ENCODE data around the gene SLC12A9.

- TF ChIP-seq EP300 (IDR thresholded peaks at IDR 0.05; ENCODE audit: borderline replicate concordance) (no peak), RAD21 (IDR thresholded peaks at IDR 0.05; ENCODE audit: low read depth) (no peak), EGR1 (IDR thresholded peaks at IDR 0.05) (no peak), TAF1 (IDR thresholded peaks at IDR 0.05; ENCODE audit: low read depth) (no peak), FOXM1 (IDR thresholded peaks at IDR 0.05; ENCODE audit: borderline replicate concordance, low read depth) (no peak), YY1 (IDR thresholded peaks at IDR 0.05; ENCODE audit: low read depth) (no peak), REST (IDR thresholded peaks at IDR 0.05; ENCODE audit: low read depth) (no peak), NFIC (IDR thresholded peaks at IDR 0.05) (no peak), CEBPB (IDR thresholded peaks at IDR 0.05) (no peak), TEAD4 (IDR thresholded peaks at IDR 0.05) (no peak)
- TF ChIP-seq, protein P1, sequence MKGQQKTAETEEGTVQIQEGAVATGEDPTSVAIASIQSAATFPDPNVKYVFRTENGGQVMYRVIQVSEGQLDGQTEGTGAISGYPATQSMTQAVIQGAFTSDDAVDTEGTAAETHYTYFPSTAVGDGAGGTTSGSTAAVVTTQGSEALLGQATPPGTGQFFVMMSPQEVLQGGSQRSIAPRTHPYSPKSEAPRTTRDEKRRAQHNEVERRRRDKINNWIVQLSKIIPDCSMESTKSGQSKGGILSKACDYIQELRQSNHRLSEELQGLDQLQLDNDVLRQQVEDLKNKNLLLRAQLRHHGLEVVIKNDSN (IDR thresholded peaks at IDR 0.05), result no peak
Observed at GRCh38 chr7:100886936-100887515, 34.5 kb downstream of the SLC12A9 start.
